Trophoblast cell (in vitro differentiated cells and primary cell): ENCODE results near the gene UCN2.

Experiments
- DNase-seq, 2 donors: peaks; one replicate each; pipeline ENCODE4 v3.0.0-alpha.2; 2016
- H2AFZ ChIP-seq: 2 replicates; pipeline ENCODE4 v1.6.1; 2013; ENCODE audit warnings: low read length, moderate library complexity, mild to moderate bottlenecking; ENCODE audit not compliant: insufficient read depth, poor library complexity
- H2AK5ac ChIP-seq: 2 replicates; pipeline ENCODE4 v1.6.1; 2013; ENCODE audit warnings: mild to moderate bottlenecking, low read length
- H2BK120ac ChIP-seq: 2 replicates; pipeline ENCODE4 v1.6.1; 2013; ENCODE audit warnings: low read length, mild to moderate bottlenecking, moderate library complexity; ENCODE audit not compliant: insufficient read depth, poor library complexity
- H2BK12ac ChIP-seq: 2 replicates; pipeline ENCODE4 v1.6.1; 2013; ENCODE audit warnings: mild to moderate bottlenecking, low read length, moderate library complexity
- H2BK5ac ChIP-seq: 2 replicates; pipeline ENCODE4 v1.6.1; 2013; ENCODE audit warnings: low read length, low read depth, moderate library complexity, mild to moderate bottlenecking; ENCODE audit not compliant: poor library complexity
- H3K14ac ChIP-seq: 2 replicates; pipeline ENCODE4 v1.6.1; 2013; ENCODE audit warnings: mild to moderate bottlenecking, low read length
- H3K18ac ChIP-seq: 2 replicates; pipeline ENCODE4 v1.6.1; 2013; ENCODE audit warnings: mild to moderate bottlenecking, low read length
- H3K23ac ChIP-seq: 2 replicates; pipeline ENCODE4 v1.6.1; 2013; ENCODE audit warnings: low read length
- H3K27ac ChIP-seq: 2 replicates; pipeline ENCODE4 v1.5.1; 2013; ENCODE audit warnings: low read depth, mild to moderate bottlenecking, inconsistent platforms, low read length, moderate library complexity
- H3K27me3 ChIP-seq: 2 replicates; pipeline ENCODE4 v1.6.1; 2013; ENCODE audit warnings: inconsistent platforms, mild to moderate bottlenecking, low read length, moderate library complexity; ENCODE audit not compliant: insufficient read depth
- H3K36me3 ChIP-seq, 2 experiments: 1 replicate in 1 of 2; 2 replicates in 1 of 2; pipeline ENCODE4 v1.6.1; 2013; ENCODE audit warnings: low read length in 2 of 2, mild to moderate bottlenecking in 2 of 2, moderate library complexity in 1 of 2; ENCODE audit not compliant: insufficient read depth in 2 of 2, control insufficient read depth in 1 of 2
- H3K4ac ChIP-seq: 2 replicates; pipeline ENCODE4 v1.6.1; 2013; ENCODE audit warnings: low read depth, mild to moderate bottlenecking, low read length, moderate library complexity
- H3K4me1 ChIP-seq, 2 experiments: 1 replicate in 1 of 2; 2 replicates in 1 of 2; pipeline ENCODE4 v1.6.1; 2013; ENCODE audit warnings: low read length in 2 of 2, mild to moderate bottlenecking in 2 of 2, moderate library complexity in 1 of 2; ENCODE audit not compliant: insufficient read depth in 2 of 2, control insufficient read depth in 1 of 2
- H3K4me2 ChIP-seq: 2 replicates; pipeline ENCODE4 v1.6.1; 2013; ENCODE audit warnings: inconsistent platforms, mild to moderate bottlenecking, low read length, moderate library complexity
- H3K4me3 ChIP-seq: 2 replicates; pipeline ENCODE4 v1.5.1; 2013; ENCODE audit warnings: mild to moderate bottlenecking, low read depth, low read length, inconsistent platforms
- H3K79me1 ChIP-seq: one replicate; pipeline ENCODE4 v1.6.1; 2013; ENCODE audit warnings: low read length
- H3K79me2 ChIP-seq: 2 replicates; pipeline ENCODE4 v1.6.1; 2013; ENCODE audit warnings: low read length, mild to moderate bottlenecking; ENCODE audit not compliant: control insufficient read depth, insufficient read depth, poor library complexity
- H3K9ac ChIP-seq: 2 replicates; pipeline ENCODE4 v1.6.1; 2013; ENCODE audit warnings: mild to moderate bottlenecking, low read length
- H3K9me3 ChIP-seq: 2 replicates; pipeline ENCODE4 v1.6.1; 2013; ENCODE audit warnings: low read depth, mild to moderate bottlenecking, control low read depth, inconsistent platforms, low read length; ENCODE audit not compliant: insufficient read depth
- H4K12ac ChIP-seq: 2 replicates; pipeline ENCODE4 v1.6.1; 2013; ENCODE audit warnings: low read depth, mild to moderate bottlenecking, low read length, moderate library complexity
- H4K8ac ChIP-seq: 2 replicates; pipeline ENCODE4 v1.6.1; 2013; ENCODE audit warnings: low read depth, mild to moderate bottlenecking, low read length, moderate library complexity
- H4K91ac ChIP-seq: one replicate; pipeline ENCODE4 v1.6.1; 2013; ENCODE audit warnings: low read depth, mild to moderate bottlenecking, low read length, moderate library complexity
- WGBS: extraction: QIAGEN DNeasy Blood & Tissue Kit; methylation state at CpG from one replicate; pipeline ENCODE4 v1.1.7; 2013; ENCODE audit warnings: missing lambda C conversion rate; ENCODE audit not compliant: insufficient read length, insufficient coverage; ENCODE audit errors: extremely low coverage; 5-methylcytosine and 5-hydroxymethylcytosine counted together

UCN2 gene

GRCh38 chr3:48536785-48537184, 26.8 kb downstream of the UCN2 start:
- no CpG with 5 or more reads among the region's 5 CpGs for WGBS

GRCh38 chr3:48536116-48536515, 27.5 kb downstream of the UCN2 start:
- Histone ChIP-seq H2BK5ac (no peak overlapping the region), H3K27me3 (no peaks in the 10 kb centered on the region), H3K23ac (no peak overlapping the region), H3K79me2 (no peaks in the 10 kb centered on the region), H3K36me3 (peaks cover 43 to 51% of the 10 kb centered on the region in 2 experiments), H3K4me2 (no peak overlapping the region), H3K79me1 (no peaks in the 10 kb centered on the region), H3K4ac (no peak overlapping the region), H3K9ac (no peak overlapping the region), H3K18ac (no peak overlapping the region), H2AK5ac (no peak overlapping the region), H3K4me3 (no peak overlapping the region), H4K8ac (no peak overlapping the region), H3K14ac (no peak overlapping the region), H4K12ac (no peak overlapping the region), H3K9me3 (no peaks in the 10 kb centered on the region), H2BK120ac (no peak overlapping the region), H3K4me1 (no peaks in the 10 kb centered on the region), H2BK12ac (no peak overlapping the region), H2AFZ (no peak overlapping the region), H3K27ac (no peak overlapping the region), H4K91ac (no peak overlapping the region)
- WGBS = no CpG with 5 or more reads among the region's 19 CpGs
- no peak for DNase-seq

More at GRCh38 chr3:48536785-48537184, 26.8 kb downstream of the UCN2 start:
- H3K18ac ChIP-seq = no peak overlapping the region
- H3K27ac ChIP-seq = no peak overlapping the region
- no peak overlapping the region for H2BK12ac ChIP-seq
- H2AFZ ChIP-seq = no peak overlapping the region
- H3K4me2 ChIP-seq = no peak overlapping the region
- H3K9ac ChIP-seq = no peak overlapping the region
- no peak for DNase-seq
- H2BK120ac ChIP-seq = no peak overlapping the region
- no peaks in the 10 kb centered on the region for H3K27me3 ChIP-seq
- no peak overlapping the region for H4K91ac ChIP-seq
- H2BK5ac ChIP-seq = no peak overlapping the region
- no peaks in the 10 kb centered on the region for H3K4me1 ChIP-seq
- no peak overlapping the region for H4K8ac ChIP-seq
- no peak overlapping the region for H3K4ac ChIP-seq
- H3K79me2 ChIP-seq = no peaks in the 10 kb centered on the region
- no peaks in the 10 kb centered on the region for H3K9me3 ChIP-seq
- H3K79me1 ChIP-seq = no peaks in the 10 kb centered on the region
- H3K36me3 ChIP-seq = peaks cover 43 to 49% of the 10 kb centered on the region in 2 experiments
- no peak overlapping the region for H3K4me3 ChIP-seq
- no peak overlapping the region for H2AK5ac ChIP-seq
- no peak overlapping the region for H4K12ac ChIP-seq
- no peak overlapping the region for H3K14ac ChIP-seq
- H3K23ac ChIP-seq = no peak overlapping the region

- peaks cover 44 to 53% of the 10 kb centered on the region in 2 experiments for H3K36me3 ChIP-seq
- no peak overlapping the region for H3K4ac ChIP-seq
- H3K14ac ChIP-seq = no peak overlapping the region
- no peak overlapping the region for H2BK120ac ChIP-seq
- H3K4me3 ChIP-seq = no peak overlapping the region
- H3K27ac ChIP-seq = no peak overlapping the region
- no peak overlapping the region for H2BK5ac ChIP-seq
- no peak overlapping the region for H3K4me2 ChIP-seq
- H3K23ac ChIP-seq = no peak overlapping the region
- WGBS = no CpG with 5 or more reads among the region's 4 CpGs
- no peaks in the 10 kb centered on the region for H3K9me3 ChIP-seq
- no peaks in the 10 kb centered on the region for H3K4me1 ChIP-seq
- no peak for DNase-seq
- no peak overlapping the region for H3K9ac ChIP-seq
- no peak overlapping the region for H4K12ac ChIP-seq
- no peak overlapping the region for H2AK5ac ChIP-seq
- H2AFZ ChIP-seq = no peak overlapping the region
- no peaks in the 10 kb centered on the region for H3K79me2 ChIP-seq
- no peak overlapping the region for H4K91ac ChIP-seq
- no peak overlapping the region for H2BK12ac ChIP-seq
- H4K8ac ChIP-seq = no peak overlapping the region
- H3K18ac ChIP-seq = no peak overlapping the region
- no peaks in the 10 kb centered on the region for H3K79me1 ChIP-seq
- no peaks in the 10 kb centered on the region for H3K27me3 ChIP-seq
These were observed 28.0 kb downstream of the UCN2 start for GRCh38 chr3:48535578-48535977.

GRCh38 chr3:48532977-48533337, 30.6 kb downstream of the UCN2 start:
- Histone ChIP-seq H3K14ac (no peak overlapping the region), H3K27me3 (no peaks in the 10 kb centered on the region), H2BK120ac (no peak overlapping the region), H2BK12ac (no peak overlapping the region), H4K12ac (no peak overlapping the region), H3K4me1 (no peaks in the 10 kb centered on the region), H3K4me3 (no peak overlapping the region), H3K9ac (no peak overlapping the region), H3K4me2 (no peak overlapping the region), H3K36me3 (peaks cover 27 to 37% of the 10 kb centered on the region in 2 experiments), H3K79me2 (no peaks in the 10 kb centered on the region), H3K79me1 (no peaks in the 10 kb centered on the region), H3K23ac (no peak overlapping the region), H3K4ac (no peak overlapping the region), H3K9me3 (no peaks in the 10 kb centered on the region), H4K91ac (no peak overlapping the region), H3K27ac (no peak overlapping the region), H2AFZ (no peak overlapping the region), H3K18ac (no peak overlapping the region), H2BK5ac (no peak overlapping the region), H2AK5ac (no peak overlapping the region), H4K8ac (no peak overlapping the region)
- WGBS = no CpG with 5 or more reads among the region's 2 CpGs
- DNase-seq = no peak
